ENCODE data around the gene KHK. TPM values are rescaled to one million over a fixed set of nuclear protein-coding genes. Genes with fewer than 3 reads are reported as not detected.
A peak's percentile ranks its signal among the peaks of the same experiment; 100 is the strongest.

KHK gene
- 3.5 and 4.1 TPM in 2 replicates for total RNA-seq (2014; rRNA removed; shearing (Covaris generic); ENCODE audit: low replicate concordance)

- DNase-seq: no peak
- Histone ChIP-seq H3K4me2 (ENCODE audit: low read depth, low read length, poor library complexity, severe bottlenecking) (peak within 1 kb of the TSS; percentile 83), H3K4me3 (ENCODE audit: low read length) (peak within 1 kb of the TSS; percentile 65), H3K36me3 (ENCODE audit: insufficient read depth, low read length) (no peaks in the 10 kb centered on the region), H3K9ac (ENCODE audit: low read length) (peak within 1 kb of the TSS; percentile 69), H3K27me3 (ENCODE audit: low read length) (no peaks in the 10 kb centered on the region), H4K20me1 (ENCODE audit: insufficient read depth, low read depth, low read length) (no peaks in the 10 kb centered on the region), H3K4me1 (ENCODE audit: low read length) (peaks cover 26% of the 10 kb centered on the region), H3K9me3 (ENCODE audit: low read length) (no peaks in the 10 kb centered on the region), H3K27ac (ENCODE audit: low read length) (no peak within 1 kb of the TSS), H3K9me2 (replicated peaks; ENCODE audit: insufficient read depth, low read length) (no peaks in the 10 kb centered on the region), H3K79me2 (ENCODE audit: low read length) (no peaks in the 10 kb centered on the region), H2AFZ (ENCODE audit: low read length) (peak within 1 kb of the TSS; percentile 85; the same call in 1 of the 2 replicates)
Measured at GRCh38 chr2:27086724-27087593, at the start of gene KHK. Gene KHK, plus strand, starts transcription at chr2:27086772. Its CDS starts 488 bp downstream, at chr2:27087260.

GRCh38 chr2:27038012-27038411 lies 48.6 kb upstream of the KHK start:
- H3K79me2 ChIP-seq (ENCODE audit: low read length): peaks cover 22% of the 10 kb centered on the region
- H3K4me1 ChIP-seq (ENCODE audit: low read length): peaks cover 47% of the 10 kb centered on the region
- H3K4me2 ChIP-seq (ENCODE audit: low read depth, low read length, poor library complexity, severe bottlenecking): no peak overlapping the region
- no peak overlapping the region for H2AFZ ChIP-seq (ENCODE audit: low read length)
- no peak overlapping the region for H3K27ac ChIP-seq (ENCODE audit: low read length)
- H3K27me3 ChIP-seq (ENCODE audit: low read length): no peaks in the 10 kb centered on the region
- H3K9ac ChIP-seq (ENCODE audit: low read length): no peak overlapping the region
- no peaks in the 10 kb centered on the region for H4K20me1 ChIP-seq (ENCODE audit: insufficient read depth, low read depth, low read length)
- peaks cover 34% of the 10 kb centered on the region; the same call in 1 of the 2 replicates for H3K36me3 ChIP-seq (ENCODE audit: insufficient read depth, low read length)
- H3K9me3 ChIP-seq (ENCODE audit: low read length): no peaks in the 10 kb centered on the region
- no peaks in the 10 kb centered on the region for H3K9me2 ChIP-seq (replicated peaks; ENCODE audit: insufficient read depth, low read length)
- no peak overlapping the region for H3K4me3 ChIP-seq (ENCODE audit: low read length)
- no peak for DNase-seq

GRCh38 chr2:27038631-27039339 lies 47.8 kb upstream of the KHK start:
- no peaks in the 10 kb centered on the region for H4K20me1 ChIP-seq (ENCODE audit: insufficient read depth, low read depth, low read length)
- H3K9ac ChIP-seq (ENCODE audit: low read length): no peak overlapping the region
- no peaks in the 10 kb centered on the region for H3K9me3 ChIP-seq (ENCODE audit: low read length)
- peaks cover 44% of the 10 kb centered on the region for H3K4me1 ChIP-seq (ENCODE audit: low read length)
- H2AFZ ChIP-seq (ENCODE audit: low read length): no peak overlapping the region
- H3K36me3 ChIP-seq (ENCODE audit: insufficient read depth, low read length): peaks cover 35% of the 10 kb centered on the region; the same call in 1 of the 2 replicates
- H3K4me3 ChIP-seq (ENCODE audit: low read length): no peak overlapping the region
- H3K9me2 ChIP-seq (replicated peaks; ENCODE audit: insufficient read depth, low read length): no peaks in the 10 kb centered on the region
- no peak overlapping the region for H3K4me2 ChIP-seq (ENCODE audit: low read depth, low read length, poor library complexity, severe bottlenecking)
- no peak for DNase-seq
- no peak overlapping the region for H3K27ac ChIP-seq (ENCODE audit: low read length)
- H3K27me3 ChIP-seq (ENCODE audit: low read length): no peaks in the 10 kb centered on the region
- H3K79me2 ChIP-seq (ENCODE audit: low read length): peaks cover 14% of the 10 kb centered on the region

- DNase-seq: no peak
- Histone ChIP-seq H3K4me1 (ENCODE audit: low read length) (peaks cover 37% of the 10 kb centered on the region), H3K79me2 (ENCODE audit: low read length) (peaks cover 8% of the 10 kb centered on the region), H4K20me1 (ENCODE audit: insufficient read depth, low read depth, low read length) (no peaks in the 10 kb centered on the region), H3K4me3 (ENCODE audit: low read length) (no peak overlapping the region), H3K27me3 (ENCODE audit: low read length) (no peaks in the 10 kb centered on the region), H3K36me3 (ENCODE audit: insufficient read depth, low read length) (peaks cover 35% of the 10 kb centered on the region; the same call in 1 of the 2 replicates), H3K9me3 (ENCODE audit: low read length) (no peaks in the 10 kb centered on the region), H3K4me2 (ENCODE audit: low read depth, low read length, poor library complexity, severe bottlenecking) (no peak overlapping the region), H3K9me2 (replicated peaks; ENCODE audit: insufficient read depth, low read length) (no peaks in the 10 kb centered on the region), H3K27ac (ENCODE audit: low read length) (no peak overlapping the region), H3K9ac (ENCODE audit: low read length) (no peak overlapping the region), H2AFZ (ENCODE audit: low read length) (no peak overlapping the region)
Measured at GRCh38 chr2:27039426-27039825, 47.1 kb upstream of the KHK start.

GRCh38 chr2:27039871-27040270 lies 46.7 kb upstream of the KHK start:
- no peak overlapping the region for H3K27ac ChIP-seq (ENCODE audit: low read length)

GRCh38 chr2:27040282-27040681 lies 46.3 kb upstream of the KHK start:
- no peaks in the 10 kb centered on the region for H3K9me2 ChIP-seq (replicated peaks; ENCODE audit: insufficient read depth, low read length)
- peaks cover 1% of the 10 kb centered on the region for H3K79me2 ChIP-seq (ENCODE audit: low read length)
- H3K27ac ChIP-seq (ENCODE audit: low read length): peak overlapping the region; percentile 86
- peak overlapping the region; percentile 55 for H3K4me2 ChIP-seq (ENCODE audit: low read depth, low read length, poor library complexity, severe bottlenecking)
- H3K9ac ChIP-seq (ENCODE audit: low read length): peak overlapping the region; percentile 41; the same call in 1 of the 2 replicates
- DNase-seq: no peak
- H3K4me1 ChIP-seq (ENCODE audit: low read length): peaks cover 39% of the 10 kb centered on the region
- peaks cover 35% of the 10 kb centered on the region; the same call in 1 of the 2 replicates for H3K36me3 ChIP-seq (ENCODE audit: insufficient read depth, low read length)
- no peaks in the 10 kb centered on the region for H3K27me3 ChIP-seq (ENCODE audit: low read length)
- H3K4me3 ChIP-seq (ENCODE audit: low read length): no peak overlapping the region
- no peaks in the 10 kb centered on the region for H3K9me3 ChIP-seq (ENCODE audit: low read length)
- H4K20me1 ChIP-seq (ENCODE audit: insufficient read depth, low read depth, low read length): no peaks in the 10 kb centered on the region
- no peak overlapping the region for H2AFZ ChIP-seq (ENCODE audit: low read length)

More at GRCh38 chr2:27039871-27040270, 46.7 kb upstream of the KHK start:
- Histone ChIP-seq H3K9me3 (ENCODE audit: low read length) (no peaks in the 10 kb centered on the region), H3K36me3 (ENCODE audit: insufficient read depth, low read length) (peaks cover 35% of the 10 kb centered on the region; the same call in 1 of the 2 replicates), H3K9me2 (replicated peaks; ENCODE audit: insufficient read depth, low read length) (no peaks in the 10 kb centered on the region), H3K4me1 (ENCODE audit: low read length) (peaks cover 37% of the 10 kb centered on the region), H2AFZ (ENCODE audit: low read length) (no peak overlapping the region), H3K79me2 (ENCODE audit: low read length) (peaks cover 5% of the 10 kb centered on the region), H3K4me3 (ENCODE audit: low read length) (no peak overlapping the region), H3K4me2 (ENCODE audit: low read depth, low read length, poor library complexity, severe bottlenecking) (no peak overlapping the region), H3K9ac (ENCODE audit: low read length) (no peak overlapping the region), H3K27me3 (ENCODE audit: low read length) (no peaks in the 10 kb centered on the region), H4K20me1 (ENCODE audit: insufficient read depth, low read depth, low read length) (no peaks in the 10 kb centered on the region)
- DNase-seq: no peak

GRCh38 chr2:27041752-27042151 lies 44.8 kb upstream of the KHK start:
- peak overlapping the region; percentile 55 for H3K4me2 ChIP-seq (ENCODE audit: low read depth, low read length, poor library complexity, severe bottlenecking)
- H3K9me3 ChIP-seq (ENCODE audit: low read length): no peaks in the 10 kb centered on the region
- H2AFZ ChIP-seq (ENCODE audit: low read length): no peak overlapping the region
- no peaks in the 10 kb centered on the region for H4K20me1 ChIP-seq (ENCODE audit: insufficient read depth, low read depth, low read length)
- no peaks in the 10 kb centered on the region for H3K9me2 ChIP-seq (replicated peaks; ENCODE audit: insufficient read depth, low read length)
- H3K27ac ChIP-seq (ENCODE audit: low read length): peak overlapping the region; percentile 86
- no peaks in the 10 kb centered on the region for H3K27me3 ChIP-seq (ENCODE audit: low read length)
- peak; percentile 59 for DNase-seq
- peak overlapping the region; percentile 41 for H3K9ac ChIP-seq (ENCODE audit: low read length)
- H3K4me1 ChIP-seq (ENCODE audit: low read length): peaks cover 45% of the 10 kb centered on the region
- H3K36me3 ChIP-seq (ENCODE audit: insufficient read depth, low read length): peaks cover 22% of the 10 kb centered on the region; the same call in 1 of the 2 replicates
- H3K79me2 ChIP-seq (ENCODE audit: low read length): no peaks in the 10 kb centered on the region
- peak overlapping the region; percentile 1; the same call in 1 of the 2 replicates for H3K4me3 ChIP-seq (ENCODE audit: low read length)

All from Karpas-422 (cell line).